ENCODE results near the gene SSBP3. TPM values are rescaled to one million over a fixed set of nuclear protein-coding genes. Genes with fewer than 3 reads are reported as not detected.

Gene SSBP3
- total and polyA plus RNA-seq, 9 of the 15 experiments (the other 6 are each of a cell fraction or from before 2014, with no cell fraction given): 8.7 to 108 (median 33.8) TPM

GRCh38 chr1:54436826-54437225, 30.6 kb upstream of the SSBP3 start:
- Histone ChIP-seq H3K4me1 (replicated peaks in 1 of 2; ENCODE audit: control insufficient read depth in 2 of 2, insufficient read depth in 2 of 2, low read length in 2 of 2) (no peaks in the 10 kb centered on the region), H3K9me3 (replicated peaks; ENCODE audit: control insufficient read depth, insufficient read depth, low read depth, low read length) (no peaks in the 10 kb centered on the region), H3K4me3 (no peak overlapping the region), H3K9me1 (ENCODE audit: control insufficient read depth, insufficient read depth, low read length) (no peaks in the 10 kb centered on the region), H3K36me3 (ENCODE audit: control insufficient read depth, insufficient read depth, low read length) (no peaks in the 10 kb centered on the region), H3K4me2 (ENCODE audit: insufficient read depth, low read length) (no peak overlapping the region), H3K27me3 (ENCODE audit: control insufficient read depth in 2 of 2, insufficient read depth in 2 of 2, low read length in 2 of 2) (no peaks in the 10 kb centered on the region), H3K79me2 (ENCODE audit: control insufficient read depth, insufficient read depth, low read length) (no peaks in the 10 kb centered on the region), H3K9ac (ENCODE audit: insufficient read depth in 1 of 2, low read depth in 2 of 2, low read length in 2 of 2) (no peak overlapping the region), H4K20me1 (replicated peaks; ENCODE audit: control insufficient read depth, insufficient read depth, low read length) (no peaks in the 10 kb centered on the region), H3K27ac (ENCODE audit: extremely low read depth, low read depth, low read length) (no peak overlapping the region), H2AFZ (ENCODE audit: low read depth, low read length) (no peak overlapping the region)
- ATAC-seq: no peak
- CTCF ChIA-PET (ENCODE audit: low intra/inter-chr PET ratio): interaction anchor here (0.6 kb wide), 1 partner anchor 158 kb away, joined by 3 read pairs; no protein-coding TSS in a partner anchor
- intact Hi-C loops (cut with micrococcal nuclease): no loop called here
- no peak for DNase-seq (ENCODE audit: extremely low read depth in 1 of 4, low spot score in 3 of 4)
- WGBS (ENCODE audit: insufficient coverage, low coverage, missing lambda C conversion rate): 44% methylated on average over 5 of the region's 5 CpGs
- in situ Hi-C loops (cut with MboI): no loop called here
- BruUV-seq (replicated peaks): no TSS peak
- FAIRE-seq: no peak
- POLR2A ChIA-PET: interaction anchor here (1.4 kb wide), 1 partner anchor 14 kb away, joined by 3 read pairs; no protein-coding TSS in a partner anchor
- no peak for TF ChIP-seq KHSRP (IDR thresholded peaks at IDR 0.05)
- no peak for TF ChIP-seq TEAD1 (CRISPR knock-in tag; IDR thresholded peaks at IDR 0.05)
- no peak for TF ChIP-seq E2F8 (IDR thresholded peaks at IDR 0.05; ENCODE audit: low read depth, partially characterized antibody)
- TF ChIP-seq ZNF133 (CRISPR knock-in tag; IDR thresholded peaks at IDR 0.05): no peak
- TF ChIP-seq CHD7 (IDR thresholded peaks at IDR 0.05; ENCODE audit: low read depth, low read length): no peak
- TF ChIP-seq CHCHD3 (CRISPR knock-in tag; IDR thresholded peaks at IDR 0.05): no peak
- no peak for TF ChIP-seq CCNT2 (IDR thresholded peaks at IDR 0.05; ENCODE audit: borderline replicate concordance, extremely low read depth, insufficient read length, low read depth, low read length)
- TF ChIP-seq ZNF140 (CRISPR knock-in tag; IDR thresholded peaks at IDR 0.05): no peak
- no peak for TF ChIP-seq ZNF217 (CRISPR knock-in tag; IDR thresholded peaks at IDR 0.05)
